ENCODE data around the gene KCP.

The KCP gene

GRCh38 chr7:128874140-128875031, 36.1 kb downstream of the KCP start:
- no peak for DNase-seq (ENCODE audit: low read depth)

- DNase-seq (ENCODE audit: low read depth): no peak
These were observed 37.3 kb downstream of the KCP start for GRCh38 chr7:128873234-128873633.

- DNase-seq (ENCODE audit: low read depth): no peak
These were observed 38.1 kb downstream of the KCP start for GRCh38 chr7:128872394-128872824.

- DNase-seq (ENCODE audit: low read depth): no peak
These were observed 39.5 kb downstream of the KCP start for GRCh38 chr7:128871050-128871449.

GRCh38 chr7:128869944-128870285, 40.6 kb downstream of the KCP start:
- DNase-seq (ENCODE audit: low read depth): no peak

GRCh38 chr7:128869138-128869943, 41.2 kb downstream of the KCP start:
- DNase-seq (ENCODE audit: low read depth): no peak

- DNase-seq (ENCODE audit: low read depth): no peak
These were observed 41.8 kb downstream of the KCP start for GRCh38 chr7:128868624-128869137.

GRCh38 chr7:128867842-128868623, 42.5 kb downstream of the KCP start:
- DNase-seq (ENCODE audit: low read depth): no peak

- no peak for DNase-seq (ENCODE audit: low read depth)
These were observed 43.3 kb downstream of the KCP start for GRCh38 chr7:128867241-128867640.

GRCh38 chr7:128865996-128866877, 44.3 kb downstream of the KCP start:
- no peak for DNase-seq (ENCODE audit: low read depth)

- no peak for DNase-seq (ENCODE audit: low read depth)
These were observed 45.2 kb downstream of the KCP start for GRCh38 chr7:128865303-128865702.

- DNase-seq (ENCODE audit: low read depth): no peak
These were observed 47.0 kb downstream of the KCP start for GRCh38 chr7:128863433-128863989.

GRCh38 chr7:128862571-128863432, 47.7 kb downstream of the KCP start, which contains the start of gene ATP6V1F:
Gene ATP6V1F, plus strand, starts transcription at chr7:128862856. Its CDS starts 49 bp downstream, at chr7:128862905.
- peak; percentile 98 for DNase-seq (ENCODE audit: low read depth)

- DNase-seq (ENCODE audit: low read depth): no peak
These were observed 48.4 kb downstream of the KCP start for GRCh38 chr7:128861957-128862570.

GRCh38 chr7:128860158-128861073, 50.1 kb downstream of the KCP start:
- no peak for DNase-seq (ENCODE audit: low read depth)

- no peak for DNase-seq (ENCODE audit: low read depth)
These were observed 51.0 kb downstream of the KCP start for GRCh38 chr7:128859232-128860157.

Measured in stimulated activated CD8-positive, alpha-beta memory T cell treated with anti-CD3 and anti-CD28 coated beads, Interleukin-7, amount 100 ng/mL, for 24 hours (primary cell).